CD14-positive monocyte (primary cell): ENCODE measurements around the gene PRKACA. TPM values are rescaled to one million over a fixed set of nuclear protein-coding genes. Genes with fewer than 3 reads are reported as not detected.
A peak's percentile ranks its signal among the peaks of the same experiment; 100 is the strongest.

Source experiments
- DNase-seq, 3 donors: peaks; one replicate each; pipeline ENCODE4 v3.0.0-alpha.2; 2011 to 2022
- H2AFZ ChIP-seq: 2 replicates; pipeline ENCODE4 v1.6.0; 2012; ENCODE audit warnings: mild to moderate bottlenecking, low read depth, low read length, inconsistent platforms; ENCODE audit not compliant: insufficient read depth, poor library complexity, severe bottlenecking
- H3K27ac ChIP-seq, 2 donors: 1 replicate in 1 of 2; 2 replicates in 1 of 2; pipeline ENCODE4 v1.5.1; 2012 to 2013; ENCODE audit warnings: low read length in 2 of 2, control low read depth in 1 of 2, inconsistent platforms in 1 of 2, low read depth in 1 of 2, mild to moderate bottlenecking in 1 of 2
- H3K27me3 ChIP-seq, 2 donors: one replicate each; pipeline versions ENCODE4 v1.6.0 to v1.6.1; 2011 to 2013; ENCODE audit warnings: low read length in 2 of 2; ENCODE audit not compliant: control insufficient read depth in 2 of 2, insufficient read depth in 2 of 2
- H3K36me3 ChIP-seq, 2 donors: replicated peaks in 1 of 2; 1 replicate in 1 of 2; 2 replicates in 1 of 2; pipeline versions ENCODE4 v1.5.1 to v1.6.1; 2012 to 2013; ENCODE audit warnings: low read length in 2 of 2, control low read depth in 1 of 2, inconsistent platforms in 1 of 2, mild to moderate bottlenecking in 1 of 2; ENCODE audit not compliant: insufficient read depth in 2 of 2, control insufficient read depth in 1 of 2
- H3K4me1 ChIP-seq, 2 donors: 1 replicate in 1 of 2; 2 replicates in 1 of 2; pipeline versions ENCODE4 v1.5.1 to v1.6.1; 2012 to 2013; ENCODE audit warnings: low read length in 2 of 2, control low read depth in 1 of 2, inconsistent platforms in 1 of 2, mild to moderate bottlenecking in 1 of 2, moderate library complexity in 1 of 2; ENCODE audit not compliant: insufficient read depth in 2 of 2, control insufficient read depth in 1 of 2
- H3K4me2 ChIP-seq: replicated peaks from 2 replicates; pipeline ENCODE3; 2012; ENCODE audit warnings: low read length, moderate library complexity, mild to moderate bottlenecking; ENCODE audit not compliant: poor library complexity, severe bottlenecking; ENCODE audit errors: extremely low read depth
- H3K4me3 ChIP-seq, 3 experiments: fragments of 200-600 bp in 1 of 3; sonication (generic) in 1 of 3; replicated peaks in 1 of 3; 1 replicate in 2 of 3; 2 replicates in 1 of 3; pipeline ENCODE4 v1.5.1; 2011 to 2013; ENCODE audit warnings: low read length in 3 of 3, mild to moderate bottlenecking in 3 of 3, control low read depth in 2 of 3, low read depth in 2 of 3, inconsistent platforms in 1 of 3, moderate library complexity in 1 of 3
- H3K79me2 ChIP-seq: 2 replicates; pipeline ENCODE4 v1.6.0; 2012; ENCODE audit warnings: mild to moderate bottlenecking, control low read depth, inconsistent platforms, low read length, moderate library complexity; ENCODE audit not compliant: insufficient read depth
- H3K9ac ChIP-seq: 2 replicates; pipeline ENCODE4 v1.6.0; 2017; ENCODE audit warnings: low read length, mild to moderate bottlenecking; ENCODE audit not compliant: insufficient read depth, poor library complexity, severe bottlenecking
- H3K9me3 ChIP-seq, 2 donors: replicated peaks in 1 of 2; 1 replicate in 1 of 2; 2 replicates in 1 of 2; pipeline versions ENCODE4 v1.5.1 to v1.6.1; 2012 to 2013; ENCODE audit warnings: low read length in 2 of 2, control low read depth in 1 of 2; ENCODE audit not compliant: control insufficient read depth in 1 of 2, insufficient read depth in 1 of 2
- H4K20me1 ChIP-seq: 2 replicates; pipeline ENCODE4 v1.6.0; 2012; ENCODE audit warnings: mild to moderate bottlenecking, low read length, control low read depth, moderate library complexity; ENCODE audit not compliant: insufficient read depth
- H3K27ac Mint-ChIP-seq, 7 donors: one replicate each; pipeline ENCODE4 v1.8.0; 2020; ENCODE audit warnings: mild to moderate bottlenecking in 7 of 7, mixed read lengths in 7 of 7, moderate library complexity in 6 of 7, inconsistent platforms in 2 of 7
- H3K27me3 Mint-ChIP-seq, 3 donors: one replicate each; pipeline ENCODE4 v1.8.0; 2021 to 2022; ENCODE audit warnings: low read depth in 3 of 3, mild to moderate bottlenecking in 3 of 3, mixed read lengths in 3 of 3, moderate library complexity in 3 of 3, inconsistent platforms in 1 of 3
- H3K36me3 Mint-ChIP-seq, 2 donors: one replicate each; pipeline ENCODE4 v1.8.0; 2020; ENCODE audit warnings: mixed read lengths in 2 of 2, inconsistent platforms in 1 of 2, mild to moderate bottlenecking in 1 of 2
- H3K4me1 Mint-ChIP-seq: one replicate; pipeline ENCODE4 v1.8.0; 2020; ENCODE audit warnings: mild to moderate bottlenecking, mixed read lengths
- H3K4me3 Mint-ChIP-seq, 2 donors: one replicate each; pipeline ENCODE4 v1.8.0; 2020; ENCODE audit warnings: mild to moderate bottlenecking in 2 of 2, mixed read lengths in 2 of 2, moderate library complexity in 1 of 2
- H3K9me3 Mint-ChIP-seq, 7 donors: one replicate each; pipeline ENCODE4 v1.8.0; 2020 to 2022; ENCODE audit warnings: mixed read lengths in 7 of 7, mild to moderate bottlenecking in 6 of 7, moderate library complexity in 6 of 7, inconsistent platforms in 2 of 7
- WGBS: methylation state at CpG from one replicate; pipeline ENCODE4 v1.1.5; 2013; ENCODE audit warnings: missing lambda C conversion rate; ENCODE audit not compliant: insufficient coverage; 5-methylcytosine and 5-hydroxymethylcytosine counted together
- intact Hi-C, 2 donors: fragments of 100-400 bp; cut with micrococcal nuclease; formaldehyde crosslinking; loops; one replicate each; pipeline versions ENCODE4 v1.15.0 to v1.15.1; 2023
- polyA plus RNA-seq, 3 donors: library from polyadenylated mRNA; depleted of rRNA in 1 of 3; unstranded in 2 of 3; stranded (reverse) in 1 of 3; fragments of 300-500 nt in 2 of 3; fragments of >200 nt in 1 of 3; fragmentation: Illumina TruSeq in 2 of 3; gene quantifications; 1 replicate in 2 of 3; 2 replicates in 1 of 3; pipeline ENCODE4 v1.2.3, GENCODE V29; 2012 to 2021
- TF ChIP-seq, protein P1 (sequence below): fragments of 200-600 bp; IDR thresholded peaks from one replicate; pipeline ENCODE4 v1.8.0; 2022; ENCODE audit warnings: antibody characterized with exemption, mild to moderate bottlenecking

PRKACA gene
- polyA plus RNA-seq, 3 donors, result 2.0 to 231 (median 3.8) TPM

DNA sequence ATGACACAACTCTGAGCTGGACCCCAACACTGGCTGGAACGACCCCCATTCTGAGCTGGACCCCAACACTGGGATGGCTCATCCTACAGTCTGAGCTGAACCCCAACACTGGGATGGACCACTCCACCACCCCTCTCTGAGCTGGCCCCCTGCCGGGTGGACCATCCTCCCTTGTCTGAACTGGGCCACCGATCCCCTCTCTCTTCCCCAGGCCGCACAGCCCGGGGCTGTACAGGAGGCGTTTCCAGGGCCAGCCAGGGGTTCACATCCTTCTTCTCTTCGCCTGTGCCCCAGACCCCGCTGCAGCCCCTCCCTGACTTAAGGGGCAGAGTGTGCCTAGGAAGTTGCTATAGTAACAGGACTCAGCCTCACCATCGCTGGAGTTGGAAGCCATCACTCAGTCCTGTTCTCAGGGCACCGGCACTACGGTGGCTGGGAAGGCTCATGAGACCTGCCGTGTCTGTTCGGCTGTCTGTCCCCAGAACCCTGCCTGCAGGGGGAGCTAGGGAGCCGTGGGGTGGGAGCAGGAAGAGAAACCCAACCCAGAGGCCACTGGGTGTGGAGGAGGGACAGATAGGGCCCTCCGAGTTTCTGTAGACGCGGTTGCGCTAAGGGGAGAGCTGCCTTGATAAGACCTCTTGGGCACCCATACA lies 3.7 kb downstream of the PRKACA start:
- peak overlapping the region in 1 of 3 experiments; percentile 99 for H3K4me3 ChIP-seq
- Mint-ChIP-seq H3K27ac (peak overlapping the region; percentile 11 to 90 (median 84)), H3K4me1 (peaks cover 57% of the 10 kb centered on the region), H3K9me3 (no peaks in the 10 kb centered on the region), H3K4me3 (peak overlapping the region in 1 of 2 donors; percentile 9), H3K27me3 (peaks cover 0 to 1% (median 0%) of the 10 kb centered on the region in 3 donors), H3K36me3 (peaks cover 2 to 42% of the 10 kb centered on the region in 2 donors)
- peaks cover 79% of the 10 kb centered on the region for H4K20me1 ChIP-seq
- TF ChIP-seq, protein P1, sequence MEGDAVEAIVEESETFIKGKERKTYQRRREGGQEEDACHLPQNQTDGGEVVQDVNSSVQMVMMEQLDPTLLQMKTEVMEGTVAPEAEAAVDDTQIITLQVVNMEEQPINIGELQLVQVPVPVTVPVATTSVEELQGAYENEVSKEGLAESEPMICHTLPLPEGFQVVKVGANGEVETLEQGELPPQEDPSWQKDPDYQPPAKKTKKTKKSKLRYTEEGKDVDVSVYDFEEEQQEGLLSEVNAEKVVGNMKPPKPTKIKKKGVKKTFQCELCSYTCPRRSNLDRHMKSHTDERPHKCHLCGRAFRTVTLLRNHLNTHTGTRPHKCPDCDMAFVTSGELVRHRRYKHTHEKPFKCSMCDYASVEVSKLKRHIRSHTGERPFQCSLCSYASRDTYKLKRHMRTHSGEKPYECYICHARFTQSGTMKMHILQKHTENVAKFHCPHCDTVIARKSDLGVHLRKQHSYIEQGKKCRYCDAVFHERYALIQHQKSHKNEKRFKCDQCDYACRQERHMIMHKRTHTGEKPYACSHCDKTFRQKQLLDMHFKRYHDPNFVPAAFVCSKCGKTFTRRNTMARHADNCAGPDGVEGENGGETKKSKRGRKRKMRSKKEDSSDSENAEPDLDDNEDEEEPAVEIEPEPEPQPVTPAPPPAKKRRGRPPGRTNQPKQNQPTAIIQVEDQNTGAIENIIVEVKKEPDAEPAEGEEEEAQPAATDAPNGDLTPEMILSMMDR, result peak; percentile 2
- peak overlapping the region; percentile 73 for H3K4me2 ChIP-seq
- WGBS, result 86% methylated on average over 18 of the region's 18 CpGs
- no peaks in the 10 kb centered on the region for H3K27me3 ChIP-seq
- peak in 2 of 3 donors; percentile 39 to 45 for DNase-seq
- no peak overlapping the region for H3K9ac ChIP-seq
- H3K4me1 ChIP-seq, result peaks cover 52 to 64% of the 10 kb centered on the region in 2 donors
- intact Hi-C loops, result loop anchor here (2.0 kb wide), 2 partner anchors 21 to 23 kb away; partner anchors contain the start of gene ASF1B (in 1 of the 2)
- no peaks in the 10 kb centered on the region for H3K9me3 ChIP-seq
- peak overlapping the region; percentile 73 to 86 for H3K27ac ChIP-seq
- no peak overlapping the region for H2AFZ ChIP-seq
- H3K79me2 ChIP-seq, result peaks cover 78% of the 10 kb centered on the region
- peaks cover 4 to 11% of the 10 kb centered on the region in 2 donors for H3K36me3 ChIP-seq

DNA sequence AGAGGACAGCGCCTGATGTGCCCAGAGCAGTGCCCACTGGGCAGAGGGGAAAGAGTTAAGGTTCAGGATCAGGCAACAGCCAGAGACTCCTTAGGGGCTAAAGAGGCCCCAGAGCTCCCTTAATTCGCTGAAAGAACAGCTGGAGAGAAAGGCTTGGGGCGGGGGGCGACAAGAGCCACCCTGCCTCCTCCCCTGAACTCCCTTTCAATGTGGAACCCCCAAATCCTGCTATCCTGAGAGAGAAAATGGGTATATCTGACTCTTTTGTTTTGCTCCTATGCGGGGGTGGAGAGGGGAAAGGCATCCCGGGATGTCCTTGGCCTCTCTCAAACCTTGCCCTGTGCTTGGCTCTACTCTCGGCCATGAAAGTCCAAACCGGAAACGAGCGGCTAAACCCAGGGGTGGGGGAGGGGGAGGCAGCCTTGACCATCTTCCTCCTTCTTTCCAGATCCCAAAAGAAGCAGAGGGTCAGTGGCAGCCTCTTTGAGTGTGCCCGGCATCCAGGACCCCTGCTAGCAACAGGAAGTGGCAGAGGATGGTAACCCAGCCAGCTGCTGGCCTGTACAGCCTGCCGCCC lies 4.7 kb downstream of the PRKACA start:
- Mint-ChIP-seq H3K27me3 (peaks cover 0 to 1% (median 0%) of the 10 kb centered on the region in 3 donors), H3K9me3 (no peaks in the 10 kb centered on the region), H3K27ac (peak overlapping the region; percentile 50 to 82 (median 66)), H3K36me3 (peaks cover 4 to 47% of the 10 kb centered on the region in 2 donors), H3K4me1 (peaks cover 51% of the 10 kb centered on the region), H3K4me3 (peak overlapping the region; percentile 51 to 67)
- H3K4me3 ChIP-seq, result peak overlapping the region in 1 of 3 experiments; percentile 99
- TF ChIP-seq, protein P1, result no peak
- peaks cover 88% of the 10 kb centered on the region for H4K20me1 ChIP-seq
- H3K27me3 ChIP-seq, result no peaks in the 10 kb centered on the region
- no peaks in the 10 kb centered on the region for H3K9me3 ChIP-seq
- DNase-seq, result no peak
- H3K4me1 ChIP-seq, result peaks cover 47 to 55% of the 10 kb centered on the region in 2 donors
- peak overlapping the region; percentile 34 to 86 for H3K27ac ChIP-seq
- peak overlapping the region; percentile 73 for H3K4me2 ChIP-seq
- peaks cover 7 to 14% of the 10 kb centered on the region in 2 donors for H3K36me3 ChIP-seq
- peaks cover 83% of the 10 kb centered on the region for H3K79me2 ChIP-seq
- 60% methylated on average over 1 of the region's 12 CpGs for WGBS
- peak overlapping the region; percentile 32 for H3K9ac ChIP-seq
- intact Hi-C loops, result no loop called here
- no peak overlapping the region for H2AFZ ChIP-seq
